ENCODE measurements around the gene WDR74. TPM values are rescaled to one million over a fixed set of nuclear protein-coding genes. Genes with fewer than 3 reads are reported as not detected.
A peak's percentile ranks its signal among the peaks of the same experiment; 100 is the strongest.

Gene WDR74
- total and polyA plus RNA-seq, 9 of the 15 experiments (the other 6 are each of a cell fraction or from before 2014, with no cell fraction given), result 32.7 to 210 (median 114) TPM

DNA sequence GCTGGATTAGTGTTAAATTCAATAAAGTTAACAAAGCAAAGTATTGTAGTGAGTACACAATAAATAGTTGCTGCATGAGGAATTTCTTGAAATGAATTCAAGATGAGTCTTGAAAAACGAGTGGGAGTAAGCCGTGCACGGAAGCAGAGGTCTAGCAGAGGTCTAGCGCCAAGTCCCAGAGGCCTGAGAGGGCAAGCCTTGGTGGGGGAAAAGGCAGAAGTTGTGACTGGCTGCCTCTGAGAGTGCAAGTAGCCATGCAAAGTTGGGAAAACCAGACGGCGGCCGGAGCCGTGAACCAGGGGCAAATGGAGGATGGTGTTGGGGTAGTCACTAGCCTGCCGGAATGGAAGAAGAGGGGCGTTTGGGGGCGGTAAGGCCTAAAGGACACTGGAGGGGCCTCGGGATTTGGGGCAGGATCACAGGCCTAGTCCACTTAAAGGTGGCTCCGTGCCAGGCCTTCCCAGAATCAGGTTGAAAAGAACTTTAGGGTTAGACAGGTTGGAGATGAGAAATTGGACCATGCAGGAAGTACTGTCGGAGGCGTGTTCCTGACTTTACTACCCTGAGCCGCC is 40.9 kb upstream of the WDR74 start (continued):
- TF ChIP-seq PHTF2 (CRISPR knock-in tag; IDR thresholded peaks at IDR 0.05) (no peak), RBM17 (IDR thresholded peaks at IDR 0.05; ENCODE audit: borderline replicate concordance, low read depth, low read length) (no peak), SETDB1 (IDR thresholded peaks at IDR 0.05; ENCODE audit: low read length) (no peak), NR4A1 (CRISPR knock-in tag; IDR thresholded peaks at IDR 0.05) (no peak), NR4A1 (tag; IDR thresholded peaks at IDR 0.05) (no peak), NEUROD1 (IDR thresholded peaks at IDR 0.05; ENCODE audit: borderline replicate concordance, low read depth, low read length, partially characterized antibody) (no peak), CREB1 (IDR thresholded peaks at IDR 0.05) (no peak), CREB1 (CRISPR knock-in tag; IDR thresholded peaks at IDR 0.05) (no peak), POLR2B (IDR thresholded peaks at IDR 0.05; ENCODE audit: low read depth, partially characterized antibody) (no peak), GATAD2B (IDR thresholded peaks at IDR 0.05; ENCODE audit: borderline replicate concordance) (no peak), RFX1 (IDR thresholded peaks at IDR 0.05) (no peak), MAFK (IDR thresholded peaks at IDR 0.05; ENCODE audit: low read length) (no peak), EGR1 (conservative IDR thresholded peaks at IDR 0.05) (peak; percentile 94), L3MBTL2 (IDR thresholded peaks at IDR 0.05) (no peak), TAF15 (IDR thresholded peaks at IDR 0.05; ENCODE audit: low read depth, low read length) (no peak)
- TF ChIP-seq, protein P1, sequence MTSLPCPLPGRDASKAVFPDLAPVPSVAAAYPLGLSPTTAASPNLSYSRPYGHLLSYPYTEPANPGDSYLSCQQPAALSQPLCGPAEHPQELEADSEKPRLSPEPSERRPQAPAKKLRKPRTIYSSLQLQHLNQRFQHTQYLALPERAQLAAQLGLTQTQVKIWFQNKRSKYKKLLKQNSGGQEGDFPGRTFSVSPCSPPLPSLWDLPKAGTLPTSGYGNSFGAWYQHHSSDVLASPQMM (CRISPR knock-in tag; IDR thresholded peaks at IDR 0.05), result no peak
- TF ChIP-seq, protein P2, sequence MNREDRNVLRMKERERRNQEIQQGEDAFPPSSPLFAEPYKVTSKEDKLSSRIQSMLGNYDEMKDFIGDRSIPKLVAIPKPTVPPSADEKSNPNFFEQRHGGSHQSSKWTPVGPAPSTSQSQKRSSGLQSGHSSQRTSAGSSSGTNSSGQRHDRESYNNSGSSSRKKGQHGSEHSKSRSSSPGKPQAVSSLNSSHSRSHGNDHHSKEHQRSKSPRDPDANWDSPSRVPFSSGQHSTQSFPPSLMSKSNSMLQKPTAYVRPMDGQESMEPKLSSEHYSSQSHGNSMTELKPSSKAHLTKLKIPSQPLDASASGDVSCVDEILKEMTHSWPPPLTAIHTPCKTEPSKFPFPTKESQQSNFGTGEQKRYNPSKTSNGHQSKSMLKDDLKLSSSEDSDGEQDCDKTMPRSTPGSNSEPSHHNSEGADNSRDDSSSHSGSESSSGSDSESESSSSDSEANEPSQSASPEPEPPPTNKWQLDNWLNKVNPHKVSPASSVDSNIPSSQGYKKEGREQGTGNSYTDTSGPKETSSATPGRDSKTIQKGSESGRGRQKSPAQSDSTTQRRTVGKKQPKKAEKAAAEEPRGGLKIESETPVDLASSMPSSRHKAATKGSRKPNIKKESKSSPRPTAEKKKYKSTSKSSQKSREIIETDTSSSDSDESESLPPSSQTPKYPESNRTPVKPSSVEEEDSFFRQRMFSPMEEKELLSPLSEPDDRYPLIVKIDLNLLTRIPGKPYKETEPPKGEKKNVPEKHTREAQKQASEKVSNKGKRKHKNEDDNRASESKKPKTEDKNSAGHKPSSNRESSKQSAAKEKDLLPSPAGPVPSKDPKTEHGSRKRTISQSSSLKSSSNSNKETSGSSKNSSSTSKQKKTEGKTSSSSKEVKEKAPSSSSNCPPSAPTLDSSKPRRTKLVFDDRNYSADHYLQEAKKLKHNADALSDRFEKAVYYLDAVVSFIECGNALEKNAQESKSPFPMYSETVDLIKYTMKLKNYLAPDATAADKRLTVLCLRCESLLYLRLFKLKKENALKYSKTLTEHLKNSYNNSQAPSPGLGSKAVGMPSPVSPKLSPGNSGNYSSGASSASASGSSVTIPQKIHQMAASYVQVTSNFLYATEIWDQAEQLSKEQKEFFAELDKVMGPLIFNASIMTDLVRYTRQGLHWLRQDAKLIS (CRISPR knock-in tag; IDR thresholded peaks at IDR 0.05), result no peak
- TF ChIP-seq, protein P3, sequence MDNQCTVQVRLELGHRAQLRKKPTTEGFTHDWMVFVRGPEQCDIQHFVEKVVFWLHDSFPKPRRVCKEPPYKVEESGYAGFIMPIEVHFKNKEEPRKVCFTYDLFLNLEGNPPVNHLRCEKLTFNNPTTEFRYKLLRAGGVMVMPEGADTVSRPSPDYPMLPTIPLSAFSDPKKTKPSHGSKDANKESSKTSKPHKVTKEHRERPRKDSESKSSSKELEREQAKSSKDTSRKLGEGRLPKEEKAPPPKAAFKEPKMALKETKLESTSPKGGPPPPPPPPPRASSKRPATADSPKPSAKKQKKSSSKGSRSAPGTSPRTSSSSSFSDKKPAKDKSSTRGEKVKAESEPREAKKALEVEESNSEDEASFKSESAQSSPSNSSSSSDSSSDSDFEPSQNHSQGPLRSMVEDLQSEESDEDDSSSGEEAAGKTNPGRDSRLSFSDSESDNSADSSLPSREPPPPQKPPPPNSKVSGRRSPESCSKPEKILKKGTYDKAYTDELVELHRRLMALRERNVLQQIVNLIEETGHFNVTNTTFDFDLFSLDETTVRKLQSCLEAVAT (IDR thresholded peaks at IDR 0.05), result no peak
- TF ChIP-seq, protein P4, sequence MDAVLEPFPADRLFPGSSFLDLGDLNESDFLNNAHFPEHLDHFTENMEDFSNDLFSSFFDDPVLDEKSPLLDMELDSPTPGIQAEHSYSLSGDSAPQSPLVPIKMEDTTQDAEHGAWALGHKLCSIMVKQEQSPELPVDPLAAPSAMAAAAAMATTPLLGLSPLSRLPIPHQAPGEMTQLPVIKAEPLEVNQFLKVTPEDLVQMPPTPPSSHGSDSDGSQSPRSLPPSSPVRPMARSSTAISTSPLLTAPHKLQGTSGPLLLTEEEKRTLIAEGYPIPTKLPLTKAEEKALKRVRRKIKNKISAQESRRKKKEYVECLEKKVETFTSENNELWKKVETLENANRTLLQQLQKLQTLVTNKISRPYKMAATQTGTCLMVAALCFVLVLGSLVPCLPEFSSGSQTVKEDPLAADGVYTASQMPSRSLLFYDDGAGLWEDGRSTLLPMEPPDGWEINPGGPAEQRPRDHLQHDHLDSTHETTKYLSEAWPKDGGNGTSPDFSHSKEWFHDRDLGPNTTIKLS (IDR thresholded peaks at IDR 0.05; ENCODE audit: borderline replicate concordance, low read depth), result no peak

All from K562 (cell line).